ENCODE data around the gene GPR183. TPM values are rescaled to one million over a fixed set of nuclear protein-coding genes. Genes with fewer than 3 reads are reported as not detected.

GPR183 gene
- total RNA-seq, 1 donor from 2014 or later: 12.0 TPM

- no peak for DNase-seq (ENCODE audit: extremely low spot score in 2 of 2)
- Histone ChIP-seq H3K27me3 (no peaks in the 10 kb centered on the region), H3K4me3 (no peak overlapping the region), H3K9me3 (no peaks in the 10 kb centered on the region), H3K4me1 (peaks cover 14% of the 10 kb centered on the region), H3K36me3 (no peaks in the 10 kb centered on the region), H3K27ac (no peak overlapping the region)
- intact Hi-C loops (cut with DNase I): no loop called here
- no peak for TF ChIP-seq POLR2AphosphoS5 (IDR thresholded peaks at IDR 0.05; ENCODE audit: insufficient read depth in 1 of 2, low read depth in 1 of 2)
- TF ChIP-seq POLR2A (IDR thresholded peaks at IDR 0.05): peak in 1 of 2 donors; percentile 3
- TF ChIP-seq, protein P1, sequence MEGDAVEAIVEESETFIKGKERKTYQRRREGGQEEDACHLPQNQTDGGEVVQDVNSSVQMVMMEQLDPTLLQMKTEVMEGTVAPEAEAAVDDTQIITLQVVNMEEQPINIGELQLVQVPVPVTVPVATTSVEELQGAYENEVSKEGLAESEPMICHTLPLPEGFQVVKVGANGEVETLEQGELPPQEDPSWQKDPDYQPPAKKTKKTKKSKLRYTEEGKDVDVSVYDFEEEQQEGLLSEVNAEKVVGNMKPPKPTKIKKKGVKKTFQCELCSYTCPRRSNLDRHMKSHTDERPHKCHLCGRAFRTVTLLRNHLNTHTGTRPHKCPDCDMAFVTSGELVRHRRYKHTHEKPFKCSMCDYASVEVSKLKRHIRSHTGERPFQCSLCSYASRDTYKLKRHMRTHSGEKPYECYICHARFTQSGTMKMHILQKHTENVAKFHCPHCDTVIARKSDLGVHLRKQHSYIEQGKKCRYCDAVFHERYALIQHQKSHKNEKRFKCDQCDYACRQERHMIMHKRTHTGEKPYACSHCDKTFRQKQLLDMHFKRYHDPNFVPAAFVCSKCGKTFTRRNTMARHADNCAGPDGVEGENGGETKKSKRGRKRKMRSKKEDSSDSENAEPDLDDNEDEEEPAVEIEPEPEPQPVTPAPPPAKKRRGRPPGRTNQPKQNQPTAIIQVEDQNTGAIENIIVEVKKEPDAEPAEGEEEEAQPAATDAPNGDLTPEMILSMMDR (IDR thresholded peaks at IDR 0.05): no peak
Observed at GRCh38 chr13:99277629-99278028, 29.6 kb downstream of the GPR183 start.

GRCh38 chr13:99276706-99277105 lies 30.5 kb downstream of the GPR183 start:
- TF ChIP-seq, protein P1 (IDR thresholded peaks at IDR 0.05): no peak
- TF ChIP-seq POLR2A (IDR thresholded peaks at IDR 0.05) (no peak), POLR2AphosphoS5 (IDR thresholded peaks at IDR 0.05; ENCODE audit: insufficient read depth in 1 of 2, low read depth in 1 of 2) (no peak)

GRCh38 chr13:99275093-99275469 lies 32.1 kb downstream of the GPR183 start:
- Histone ChIP-seq H3K4me1 (no peaks in the 10 kb centered on the region), H3K4me3 (no peak overlapping the region), H3K36me3 (no peaks in the 10 kb centered on the region), H3K9me3 (no peaks in the 10 kb centered on the region), H3K27me3 (no peaks in the 10 kb centered on the region), H3K27ac (no peak overlapping the region)
- intact Hi-C loops (cut with DNase I): no loop called here
- DNase-seq (ENCODE audit: extremely low spot score in 2 of 2): no peak
- TF ChIP-seq POLR2AphosphoS5 (IDR thresholded peaks at IDR 0.05; ENCODE audit: insufficient read depth in 1 of 2, low read depth in 1 of 2): no peak
- no peak for TF ChIP-seq POLR2A (IDR thresholded peaks at IDR 0.05)
- TF ChIP-seq, protein P1 (IDR thresholded peaks at IDR 0.05): no peak

More at GRCh38 chr13:99276706-99277105, 30.5 kb downstream of the GPR183 start:
- no peak overlapping the region for H3K27ac ChIP-seq
- no peaks in the 10 kb centered on the region for H3K27me3 ChIP-seq
- intact Hi-C loops (cut with DNase I): no loop called here
- H3K36me3 ChIP-seq: no peaks in the 10 kb centered on the region
- peaks cover 5% of the 10 kb centered on the region for H3K4me1 ChIP-seq
- H3K9me3 ChIP-seq: no peaks in the 10 kb centered on the region
- no peak for DNase-seq (ENCODE audit: extremely low spot score in 2 of 2)
- no peak overlapping the region for H3K4me3 ChIP-seq

DNA sequence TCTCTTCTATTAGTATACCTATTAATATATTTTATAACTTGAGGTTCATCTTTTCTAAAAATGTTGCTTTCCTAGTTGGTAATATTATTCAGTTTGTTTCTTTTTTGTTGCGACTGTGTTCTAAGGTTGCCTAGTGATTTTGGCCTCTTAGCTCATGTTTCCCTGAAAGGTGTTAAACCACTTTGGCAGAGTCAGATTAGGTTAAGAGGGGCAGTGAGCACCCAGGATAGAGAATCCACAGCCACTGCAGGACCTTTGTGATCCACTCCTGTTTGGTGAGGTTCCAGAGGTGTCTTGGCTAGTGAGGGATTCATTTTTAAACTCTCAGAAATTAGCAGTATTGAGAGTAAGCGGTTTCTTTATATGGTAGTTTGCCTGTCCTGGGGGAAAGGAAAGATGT lies 34.1 kb downstream of the GPR183 start:
- no peak for DNase-seq (ENCODE audit: extremely low spot score in 2 of 2)
- intact Hi-C loops (cut with DNase I): loop anchor here (5.0 kb wide), 1 partner anchor 164 kb away; no protein-coding TSS in a partner anchor
- no peak overlapping the region for H3K27ac ChIP-seq
- no peaks in the 10 kb centered on the region for H3K4me1 ChIP-seq
- no peak overlapping the region for H3K4me3 ChIP-seq
- no peaks in the 10 kb centered on the region for H3K9me3 ChIP-seq
- H3K36me3 ChIP-seq: no peaks in the 10 kb centered on the region
- H3K27me3 ChIP-seq: no peaks in the 10 kb centered on the region
- TF ChIP-seq, protein P1 (IDR thresholded peaks at IDR 0.05): no peak
- TF ChIP-seq POLR2A (IDR thresholded peaks at IDR 0.05): no peak
- no peak for TF ChIP-seq POLR2AphosphoS5 (IDR thresholded peaks at IDR 0.05; ENCODE audit: insufficient read depth in 1 of 2, low read depth in 1 of 2)

DNA sequence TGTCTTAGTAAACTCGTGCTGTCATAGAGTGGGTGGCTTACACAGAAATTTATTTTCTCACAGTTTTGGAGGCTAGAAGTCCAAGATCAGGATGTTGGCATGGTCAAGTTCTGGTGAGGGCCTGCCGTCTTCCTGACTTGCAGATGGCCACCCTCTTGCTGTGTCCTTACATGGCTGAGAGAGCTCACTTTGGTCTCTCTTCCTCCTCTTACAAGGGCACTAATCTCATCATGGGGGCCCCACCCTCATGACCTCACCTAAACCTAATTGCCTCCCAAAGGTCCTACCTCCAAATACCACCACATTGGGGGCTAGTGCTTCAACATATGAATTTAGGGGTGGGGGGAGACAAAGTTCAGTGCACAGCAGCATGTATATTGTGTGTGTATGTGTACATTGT lies 34.7 kb downstream of the GPR183 start:
- H3K4me1 ChIP-seq: no peaks in the 10 kb centered on the region
- no peak overlapping the region for H3K4me3 ChIP-seq
- H3K36me3 ChIP-seq: no peaks in the 10 kb centered on the region
- H3K27me3 ChIP-seq: no peaks in the 10 kb centered on the region
- no peak overlapping the region for H3K27ac ChIP-seq
- no peak for DNase-seq (ENCODE audit: extremely low spot score in 2 of 2)
- TF ChIP-seq, protein P1 (IDR thresholded peaks at IDR 0.05): no peak
- no peaks in the 10 kb centered on the region for H3K9me3 ChIP-seq
- intact Hi-C loops (cut with DNase I): loop anchor here (5.0 kb wide), 1 partner anchor 165 kb away; no protein-coding TSS in a partner anchor

All from vagina (tissue), 2 donors.